MCF 10A (cell line): ENCODE data around the gene OPTC. TPM values are rescaled to one million over a fixed set of nuclear protein-coding genes. Genes with fewer than 3 reads are reported as not detected.

Experiments used
- BruUV-seq: library from RNA; stranded (reverse); fragments of 400-500 nt; replicated peaks from 2 replicates; lab custom pipeline; 2021; lab: Mats Ljungman, UMichigan
- CTCF ChIA-PET: fragments of 300-600 bp; sonication (Branson Sonifier 250); formaldehyde crosslinking; extraction: SDS; loops from one replicate; lab custom pipeline; 2021; ENCODE audit warnings: antibody characterized with exemption, inconsistent platforms; lab: Yijun Ruan, JAX
- POLR2A ChIA-PET: fragments of 300-600, 350-650 bp; sonication (Branson Sonifier 250); formaldehyde crosslinking; extraction: SDS; loops from one replicate; lab custom pipeline; 2020; ENCODE audit warnings: antibody characterized with exemption, inconsistent platforms; lab: Yijun Ruan, JAX
- DNase-seq: peaks from one replicate; pipeline ENCODE4 v3.0.0-alpha.2; 2018; ENCODE audit not compliant: unreplicated experiment
- H3K27ac Mint-ChIP-seq: one replicate; pipeline ENCODE4 v1.8.0; 2022; ENCODE audit warnings: mild to moderate bottlenecking, low read depth, mixed read lengths; ENCODE audit not compliant: unreplicated experiment
- H3K27me3 Mint-ChIP-seq: one replicate; pipeline ENCODE4 v1.8.0; 2022; ENCODE audit warnings: mixed read lengths; ENCODE audit not compliant: insufficient read depth, unreplicated experiment
- H3K36me3 Mint-ChIP-seq: one replicate; pipeline ENCODE4 v1.8.0; 2022; ENCODE audit warnings: mild to moderate bottlenecking, moderate library complexity, mixed read lengths; ENCODE audit not compliant: insufficient read depth, unreplicated experiment
- H3K4me1 Mint-ChIP-seq: one replicate; pipeline ENCODE4 v1.8.0; 2022; ENCODE audit warnings: mixed read lengths; ENCODE audit not compliant: insufficient read depth, unreplicated experiment
- H3K4me3 Mint-ChIP-seq: one replicate; pipeline ENCODE4 v1.8.0; 2022; ENCODE audit warnings: mild to moderate bottlenecking, moderate library complexity, mixed read lengths; ENCODE audit not compliant: unreplicated experiment
- H3K9me3 Mint-ChIP-seq: one replicate; pipeline ENCODE4 v1.8.0; 2022; ENCODE audit warnings: mixed read lengths; ENCODE audit not compliant: unreplicated experiment
- intact Hi-C: fragments of 100-400 bp; cut with micrococcal nuclease; formaldehyde crosslinking; loops from 2 replicates; pipeline ENCODE4 v1.14.1; 2022
- total RNA-seq: library from RNA; stranded (reverse); gene quantifications from 2 replicates; pipeline ENCODE4 v1.2.3, GENCODE V29; 2022
- TF ChIP-seq, protein P1 (sequence below): fragments of 200-600 bp; IDR thresholded peaks from one replicate; pipeline ENCODE4 v1.8.0; 2022; ENCODE audit warnings: antibody characterized with exemption, mild to moderate bottlenecking; ENCODE audit not compliant: unreplicated experiment

OPTC gene
- total RNA-seq, 1 experiment from 2014 or later = not detected

- no peak for DNase-seq
- Mint-ChIP-seq H3K27me3 (no peaks in the 10 kb centered on the region), H3K4me1 (peaks cover 24% of the 10 kb centered on the region), H3K9me3 (no peaks in the 10 kb centered on the region), H3K27ac (no peak overlapping the region), H3K4me3 (no peak overlapping the region), H3K36me3 (no peaks in the 10 kb centered on the region)
- intact Hi-C loops = no loop called here
- TF ChIP-seq, protein P1, sequence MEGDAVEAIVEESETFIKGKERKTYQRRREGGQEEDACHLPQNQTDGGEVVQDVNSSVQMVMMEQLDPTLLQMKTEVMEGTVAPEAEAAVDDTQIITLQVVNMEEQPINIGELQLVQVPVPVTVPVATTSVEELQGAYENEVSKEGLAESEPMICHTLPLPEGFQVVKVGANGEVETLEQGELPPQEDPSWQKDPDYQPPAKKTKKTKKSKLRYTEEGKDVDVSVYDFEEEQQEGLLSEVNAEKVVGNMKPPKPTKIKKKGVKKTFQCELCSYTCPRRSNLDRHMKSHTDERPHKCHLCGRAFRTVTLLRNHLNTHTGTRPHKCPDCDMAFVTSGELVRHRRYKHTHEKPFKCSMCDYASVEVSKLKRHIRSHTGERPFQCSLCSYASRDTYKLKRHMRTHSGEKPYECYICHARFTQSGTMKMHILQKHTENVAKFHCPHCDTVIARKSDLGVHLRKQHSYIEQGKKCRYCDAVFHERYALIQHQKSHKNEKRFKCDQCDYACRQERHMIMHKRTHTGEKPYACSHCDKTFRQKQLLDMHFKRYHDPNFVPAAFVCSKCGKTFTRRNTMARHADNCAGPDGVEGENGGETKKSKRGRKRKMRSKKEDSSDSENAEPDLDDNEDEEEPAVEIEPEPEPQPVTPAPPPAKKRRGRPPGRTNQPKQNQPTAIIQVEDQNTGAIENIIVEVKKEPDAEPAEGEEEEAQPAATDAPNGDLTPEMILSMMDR = no peak
- no TSS peak for BruUV-seq
- ChIA-PET CTCF (interaction anchor here (0.5 to 0.9 kb wide), 4 partner anchors 17 to 252 kb away, joined by 3 to 4 read pairs (median 3); no protein-coding TSS in a partner anchor), POLR2A (interaction anchor here (0.6 to 1.6 kb wide), 6 partner anchors 11 to 738 kb away, joined by 3 to 5 read pairs (median 3); partner anchors contain the start of gene ATP2B4)
Observed at GRCh38 chr1:203524152-203524551, 30.2 kb downstream of the OPTC start.

DNA sequence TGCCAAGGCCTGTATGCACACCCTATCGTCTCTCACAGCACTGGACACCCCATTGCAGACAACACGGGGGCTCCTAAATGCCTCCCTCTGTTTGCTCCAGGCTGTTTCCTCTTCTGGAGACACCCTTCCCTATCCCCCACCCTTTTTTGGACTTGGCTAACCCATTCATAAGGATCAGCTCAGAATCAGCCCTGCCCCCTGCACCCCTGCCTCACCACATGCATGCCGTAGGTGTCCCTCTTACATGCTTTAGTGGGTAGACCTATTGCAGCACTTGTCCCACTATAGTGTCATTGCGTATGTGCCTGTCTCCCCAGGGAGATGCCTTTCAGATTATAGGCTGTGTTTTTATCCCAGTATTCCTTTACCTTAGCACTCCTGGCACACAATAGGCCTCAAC is 30.9 kb downstream of the OPTC start:
- ChIA-PET CTCF (interaction anchor here (0.9 kb wide), 1 partner anchor 18 kb away, joined by 4 read pairs; no protein-coding TSS in a partner anchor), POLR2A (interaction anchor here (0.6 to 2.2 kb wide), 5 partner anchors 11 to 739 kb away, joined by 3 to 19 read pairs (median 4); no protein-coding TSS in a partner anchor)
- H3K36me3 Mint-ChIP-seq = no peaks in the 10 kb centered on the region

DNA sequence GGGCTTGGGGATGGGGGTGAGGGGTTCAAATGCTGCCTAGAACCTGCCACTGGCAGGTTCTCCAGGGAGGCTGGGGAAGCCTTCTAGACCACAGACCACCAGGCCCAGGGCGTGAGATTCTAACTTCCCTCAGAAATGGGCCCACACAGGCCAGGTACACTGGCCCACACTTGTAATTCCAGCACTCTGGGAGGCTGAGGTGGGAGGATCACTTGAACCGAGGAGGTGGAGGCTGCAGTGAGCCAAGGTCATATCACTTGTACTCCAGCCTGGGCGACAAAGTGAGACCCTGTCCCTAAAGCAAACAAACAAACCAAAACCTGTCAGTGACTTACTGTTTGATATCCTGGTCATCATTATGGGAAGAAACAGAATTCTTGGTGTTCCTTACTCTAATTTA is 31.7 kb downstream of the OPTC start:
- intact Hi-C loops = loop anchor here (1.0 kb wide), 1 partner anchor 12 kb away; no protein-coding TSS in a partner anchor
- H3K9me3 Mint-ChIP-seq = no peaks in the 10 kb centered on the region
- ChIA-PET CTCF (interaction anchor here (0.9 to 2.4 kb wide), 4 partner anchors 18 to 183 kb away, joined by 3 to 17 read pairs (median 4); no protein-coding TSS in a partner anchor), POLR2A (interaction anchor here (0.7 to 2.5 kb wide), 8 partner anchors 8 to 76 kb away, joined by 3 to 20 read pairs (median 4); no protein-coding TSS in a partner anchor)
- TF ChIP-seq, protein P1 = no peak
- H3K36me3 Mint-ChIP-seq = no peaks in the 10 kb centered on the region
- no peaks in the 10 kb centered on the region for H3K27me3 Mint-ChIP-seq
- no peak for DNase-seq
- no TSS peak for BruUV-seq
- no peak overlapping the region for H3K27ac Mint-ChIP-seq
- H3K4me3 Mint-ChIP-seq = no peak overlapping the region
- H3K4me1 Mint-ChIP-seq = peaks cover 19% of the 10 kb centered on the region

More for the DNA sequence above, 30.9 kb downstream of the OPTC start:
- Mint-ChIP-seq H3K4me1 (peaks cover 24% of the 10 kb centered on the region), H3K9me3 (no peaks in the 10 kb centered on the region), H3K4me3 (no peak overlapping the region), H3K27me3 (no peaks in the 10 kb centered on the region), H3K27ac (no peak overlapping the region)
- BruUV-seq = no TSS peak
- TF ChIP-seq, protein P1 = no peak
- intact Hi-C loops = no loop called here
- no peak for DNase-seq

- intact Hi-C loops = loop anchor here (1.0 kb wide), 1 partner anchor 13 kb away; no protein-coding TSS in a partner anchor
- Mint-ChIP-seq H3K27ac (no peak overlapping the region), H3K4me1 (peaks cover 19% of the 10 kb centered on the region), H3K27me3 (no peaks in the 10 kb centered on the region), H3K9me3 (no peaks in the 10 kb centered on the region), H3K4me3 (no peak overlapping the region), H3K36me3 (no peaks in the 10 kb centered on the region)
- no peak for DNase-seq
- TF ChIP-seq, protein P1 = no peak
- ChIA-PET CTCF (interaction anchor here (0.7 to 2.4 kb wide), 7 partner anchors 18 to 250 kb away, joined by 3 to 17 read pairs (median 4); no protein-coding TSS in a partner anchor), POLR2A (interaction anchor here (0.7 to 2.5 kb wide), 13 partner anchors 8 to 775 kb away, joined by 3 to 20 read pairs (median 5); partner anchors contain the start of genes ATP2B4 and TMEM183A)
- BruUV-seq = no TSS peak
Observed at GRCh38 chr1:203526130-203526529, 32.2 kb downstream of the OPTC start.
